Mesodermal cell (in vitro differentiated cells): ENCODE data around the gene TIAM2.
"Not testable (repeated sequence)": the region's sequence is repeated elsewhere in the genome, so short reads cannot be mapped to it uniquely, and the experiment has no call there.

ENCODE experiments used
- H3K27ac ChIP-seq: 2 replicates; pipeline ENCODE4 v1.7.0; 2013; ENCODE audit warnings: mild to moderate bottlenecking, low read depth, low read length, moderate library complexity; ENCODE audit not compliant: severe bottlenecking
- H3K36me3 ChIP-seq: 2 replicates; pipeline ENCODE4 v1.7.1; 2013; ENCODE audit warnings: mild to moderate bottlenecking, low read length, moderate library complexity; ENCODE audit not compliant: control insufficient read depth, insufficient read depth
- H3K4me1 ChIP-seq: one replicate; pipeline ENCODE4 v1.7.1; 2013; ENCODE audit warnings: mild to moderate bottlenecking, low read length; ENCODE audit not compliant: insufficient read depth, control insufficient read depth, poor library complexity, severe bottlenecking
- H3K4me3 ChIP-seq: 2 replicates; pipeline ENCODE4 v1.7.0; 2013; ENCODE audit warnings: low read length, control low read depth, mild to moderate bottlenecking; ENCODE audit not compliant: insufficient read depth, poor library complexity, severe bottlenecking; ENCODE audit errors: extremely low read depth
- H3K9me3 ChIP-seq: 2 replicates; pipeline ENCODE4 v1.7.1; 2013; ENCODE audit warnings: mild to moderate bottlenecking, low read length, moderate library complexity; ENCODE audit not compliant: control insufficient read depth
- WGBS, 2 experiments: methylation state at CpG; one replicate each; pipeline ENCODE4 v1.1.5; 2013; ENCODE audit warnings: missing lambda C conversion rate in 2 of 2; ENCODE audit not compliant: insufficient coverage in 2 of 2; 5-methylcytosine and 5-hydroxymethylcytosine counted together

TIAM2 gene

GRCh38 chr6:155261111-155261900 is 266.2 kb downstream of the TIAM2 start:
- Histone ChIP-seq H3K9me3 (no peaks in the 10 kb centered on the region), H3K4me3 (no peak overlapping the region), H3K4me1 (peaks cover 11% of the 10 kb centered on the region), H3K36me3 (peaks cover 79% of the 10 kb centered on the region), H3K27ac (no peak overlapping the region)
- 67 to 92% methylated on average over 2 to 4 of the region's 11 CpGs for WGBS, 2 experiments

DNA sequence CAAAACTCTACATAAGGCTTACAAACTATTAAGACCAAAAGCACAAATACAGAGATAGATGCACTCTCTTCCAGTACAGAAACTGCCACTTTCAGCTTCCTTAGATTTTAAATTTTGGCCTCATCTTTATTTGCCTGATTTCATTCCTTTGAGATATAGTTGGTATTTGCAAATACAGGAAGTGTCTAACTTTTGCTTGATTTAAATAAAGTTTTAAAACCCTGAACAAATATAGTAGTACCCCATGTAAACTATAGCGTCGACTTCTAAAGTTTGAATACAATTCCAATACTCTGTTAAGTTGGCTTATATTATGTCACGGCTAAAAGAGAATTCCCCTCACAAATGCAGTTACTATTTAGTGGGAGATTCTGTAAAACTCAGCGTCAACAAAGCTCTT is 267.5 kb downstream of the TIAM2 start:
- Histone ChIP-seq H3K9me3 (no peaks in the 10 kb centered on the region), H3K4me3 (no peak overlapping the region), H3K27ac (no peak overlapping the region), H3K4me1 (peaks cover 11% of the 10 kb centered on the region), H3K36me3 (peaks cover 81% of the 10 kb centered on the region)
- WGBS, 2 experiments, result 71% methylated on average over 1 of the region's 4 CpGs; no CpG with 5 or more reads in 1 of the 2 experiments

DNA sequence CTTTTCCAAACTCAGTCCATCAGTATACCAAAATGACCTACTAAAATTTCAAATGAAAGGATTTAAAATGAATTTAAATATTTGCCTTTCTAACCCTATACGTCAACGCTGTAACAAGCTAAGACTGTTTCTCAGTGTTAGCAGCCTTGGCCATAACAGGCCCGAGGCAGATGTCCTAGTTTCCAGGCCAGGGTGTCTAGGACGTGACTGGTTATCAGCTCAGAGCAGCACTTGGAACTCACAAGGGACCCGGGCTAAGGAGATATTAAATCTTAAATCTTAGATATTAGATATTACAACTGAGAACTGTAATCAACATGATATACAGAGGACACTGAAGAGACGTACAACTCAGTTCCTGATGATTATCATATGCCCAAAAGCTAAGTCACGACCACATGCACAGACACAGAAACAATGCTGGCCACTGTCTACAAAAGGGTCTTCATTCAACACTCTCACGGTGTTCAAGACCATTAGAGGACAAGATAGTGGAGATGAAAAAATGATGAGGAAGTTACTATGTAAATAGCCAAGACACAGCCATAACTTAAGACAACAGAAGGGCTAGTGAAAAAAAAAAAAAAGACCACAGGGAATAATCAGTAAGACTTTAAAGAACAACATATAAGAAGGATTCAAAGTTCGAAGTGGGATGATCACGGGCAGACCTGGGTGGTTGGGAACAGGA is 268.4 kb downstream of the TIAM2 start, which contains the start of gene CLDN20:
Gene CLDN20 (plus strand): TSS at position 641 of the 691 bp plus-strand sequence. CDS start 11,707 bp downstream, outside the sequence.
- Histone ChIP-seq H3K4me3 (no peak within 1 kb of the TSS), H3K9me3 (no peaks in the 10 kb centered on the region), H3K36me3 (peaks cover 79% of the 10 kb centered on the region), H3K4me1 (peaks cover 11% of the 10 kb centered on the region), H3K27ac (no peak within 1 kb of the TSS)
- WGBS, 2 experiments, result 93 to 96% methylated on average over 6 to 7 of the region's 10 CpGs

GRCh38 chr6:155264693-155265320 is 269.7 kb downstream of the TIAM2 start:
- H3K27ac ChIP-seq, result no peak overlapping the region
- WGBS, 2 experiments, result 79 to 92% methylated on average over 3 to 6 of the region's 9 CpGs
- H3K36me3 ChIP-seq, result peaks cover 68% of the 10 kb centered on the region
- no peak overlapping the region for H3K4me3 ChIP-seq
- peaks cover 11% of the 10 kb centered on the region for H3K4me1 ChIP-seq
- no peaks in the 10 kb centered on the region for H3K9me3 ChIP-seq

DNA sequence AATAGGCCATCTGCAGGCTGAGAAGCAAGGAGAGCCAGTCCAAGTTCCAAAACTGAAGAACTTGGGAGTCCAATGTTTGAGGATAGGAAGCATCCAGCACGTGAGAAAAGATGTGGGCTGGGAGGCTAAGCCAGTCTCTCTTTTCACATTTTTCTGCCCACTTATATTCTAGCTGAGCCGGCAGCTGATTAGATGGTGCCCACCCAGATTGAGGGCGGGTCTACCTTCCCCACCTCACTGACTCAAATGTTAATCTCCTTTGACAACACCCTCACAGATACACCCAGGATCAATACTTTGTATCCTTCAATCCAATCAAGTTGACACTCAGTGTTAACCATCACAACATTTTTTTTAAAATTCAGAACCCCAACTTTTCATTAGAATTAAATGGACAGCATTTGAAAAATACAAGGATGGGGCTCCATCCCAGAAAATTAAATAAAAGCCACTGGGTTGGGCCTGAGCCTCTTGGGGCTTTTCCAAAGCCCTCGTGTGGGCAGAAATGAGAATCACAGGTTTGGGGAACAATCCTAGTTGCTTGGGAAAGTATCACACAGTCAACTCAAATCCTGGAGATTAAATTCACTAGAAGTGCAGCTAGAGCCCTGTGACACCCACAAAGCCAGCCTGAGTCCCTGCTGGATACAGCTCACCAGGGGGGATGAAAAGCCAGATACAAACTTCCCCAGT is 270.9 kb downstream of the TIAM2 start:
- Histone ChIP-seq H3K9me3 (no peaks in the 10 kb centered on the region), H3K27ac (no peak overlapping the region), H3K4me1 (peaks cover 11% of the 10 kb centered on the region), H3K36me3 (peaks cover 59% of the 10 kb centered on the region), H3K4me3 (no peak overlapping the region)
- 88 to 91% methylated on average over 3 to 4 of the region's 4 CpGs for WGBS, 2 experiments

- Histone ChIP-seq H3K9me3 (no peaks in the 10 kb centered on the region), H3K27ac (no peak overlapping the region), H3K4me1 (peaks cover 17% of the 10 kb centered on the region), H3K4me3 (no peak overlapping the region), H3K36me3 (peaks cover 46% of the 10 kb centered on the region)
- 90 to 100% methylated on average over 1 to 2 of the region's 2 CpGs for WGBS, 2 experiments
These were observed 272.3 kb downstream of the TIAM2 start for GRCh38 chr6:155267411-155267810.

- not testable (repeated sequence) for H3K4me3 ChIP-seq, H3K9me3 ChIP-seq
- H3K4me1 ChIP-seq, result peaks cover 25% of the 10 kb centered on the region
- H3K36me3 ChIP-seq, result peaks cover 46% of the 10 kb centered on the region
- H3K27ac ChIP-seq, result peak overlapping the region; percentile 64
- 71 to 100% methylated on average over 1 of the region's 5 CpGs for WGBS, 2 experiments
These were observed 273.2 kb downstream of the TIAM2 start for GRCh38 chr6:155268088-155268867.

- Histone ChIP-seq H3K9me3 (no peaks in the 10 kb centered on the region), H3K27ac (no peak overlapping the region), H3K4me3 (no peak overlapping the region), H3K4me1 (peaks cover 32% of the 10 kb centered on the region), H3K36me3 (peaks cover 32% of the 10 kb centered on the region)
- 81 to 90% methylated on average over 3 of the region's 3 CpGs for WGBS, 2 experiments
These were observed 274.6 kb downstream of the TIAM2 start for GRCh38 chr6:155269765-155270164.

DNA sequence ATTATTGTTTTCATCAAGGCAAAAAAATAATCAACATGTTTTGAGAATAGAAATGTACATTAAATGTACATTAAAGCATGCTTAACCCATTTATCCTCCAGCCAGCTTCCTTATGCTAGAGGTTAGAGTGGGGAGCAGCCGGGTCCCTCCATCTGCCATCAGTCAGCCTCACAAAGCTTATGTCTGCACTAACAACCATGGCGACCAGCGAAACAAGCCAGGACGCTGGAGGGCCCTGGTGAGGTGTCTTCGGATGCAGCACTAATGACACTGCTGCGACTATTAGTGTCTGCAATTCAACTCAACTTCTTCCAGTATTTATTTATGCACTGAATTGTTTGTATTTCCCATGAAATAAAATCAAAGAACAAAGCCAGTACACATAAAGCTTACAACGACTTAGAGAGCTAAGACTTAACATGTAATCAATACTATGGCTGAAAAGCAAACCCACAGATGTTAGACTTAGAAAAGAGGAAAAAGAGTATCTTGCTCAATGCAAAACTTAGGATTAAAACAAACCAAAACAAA is 275.5 kb downstream of the TIAM2 start:
- Histone ChIP-seq H3K4me3 (no peak overlapping the region), H3K9me3 (no peaks in the 10 kb centered on the region), H3K4me1 (peaks cover 28% of the 10 kb centered on the region), H3K27ac (no peak overlapping the region), H3K36me3 (peaks cover 25% of the 10 kb centered on the region)
- WGBS, 2 experiments, result 78 to 100% methylated on average over 1 to 4 of the region's 7 CpGs

DNA sequence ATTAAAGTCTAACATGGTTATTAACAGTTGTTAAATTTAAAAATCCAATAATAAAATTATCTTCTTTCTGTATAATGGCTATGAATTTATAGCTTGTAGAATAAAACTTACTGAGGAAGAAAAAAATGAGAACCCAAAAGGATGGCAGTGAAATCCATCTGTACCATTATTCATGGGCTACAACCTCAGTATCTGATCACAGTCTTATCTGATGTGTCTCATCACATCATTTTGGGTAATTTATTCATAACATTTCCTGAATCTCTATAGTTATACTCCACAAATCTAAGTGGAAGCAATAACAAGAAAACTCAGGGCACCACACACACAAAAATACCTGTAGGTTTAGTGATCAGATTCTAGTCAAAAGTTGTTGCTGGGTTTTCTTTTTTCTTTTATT is 276.0 kb downstream of the TIAM2 start:
- Histone ChIP-seq H3K27ac (no peak overlapping the region), H3K9me3 (no peaks in the 10 kb centered on the region), H3K4me3 (no peak overlapping the region), H3K4me1 (peaks cover 28% of the 10 kb centered on the region), H3K36me3 (peaks cover 21% of the 10 kb centered on the region)
